H9 (cell line): ENCODE measurements around the gene BRD9. TPM values are rescaled to one million over a fixed set of nuclear protein-coding genes. Genes with fewer than 3 reads are reported as not detected.
A peak's percentile ranks its signal among the peaks of the same experiment; 100 is the strongest.

Experiments
- DNase-seq: peaks from one replicate; pipeline ENCODE4 v3.0.0-alpha.2; 2017
- H2AFZ ChIP-seq: one replicate; pipeline ENCODE4 v1.6.1; 2013; ENCODE audit warnings: mild to moderate bottlenecking, low read length, control low read depth, moderate library complexity
- H2AK5ac ChIP-seq: 2 replicates; pipeline ENCODE4 v1.6.1; 2013; ENCODE audit warnings: low read length, control low read depth, mixed read lengths; ENCODE audit not compliant: insufficient read length
- H2BK120ac ChIP-seq: one replicate; pipeline ENCODE4 v1.6.1; 2013; ENCODE audit warnings: low read depth, mild to moderate bottlenecking, low read length, control low read depth, inconsistent platforms; ENCODE audit not compliant: poor library complexity, severe bottlenecking
- H2BK12ac ChIP-seq: 2 replicates; pipeline ENCODE4 v1.6.1; 2013; ENCODE audit warnings: low read length, control low read depth, mixed read lengths, low read depth; ENCODE audit not compliant: insufficient read length
- H2BK15ac ChIP-seq: 2 replicates; pipeline ENCODE4 v1.6.1; 2013; ENCODE audit warnings: low read depth, low read length, control low read depth
- H2BK20ac ChIP-seq: one replicate; pipeline ENCODE4 v1.6.1; 2013; ENCODE audit warnings: low read depth, mild to moderate bottlenecking, low read length, control low read depth, inconsistent platforms; ENCODE audit not compliant: poor library complexity, severe bottlenecking
- H2BK5ac ChIP-seq: 2 replicates; pipeline ENCODE4 v1.6.1; 2013; ENCODE audit warnings: low read length, control low read depth, mixed read lengths; ENCODE audit not compliant: insufficient read length
- H3K14ac ChIP-seq: 2 replicates; pipeline ENCODE4 v1.6.1; 2013; ENCODE audit warnings: low read length, control low read depth; ENCODE audit not compliant: insufficient read depth
- H3K18ac ChIP-seq: 2 replicates; pipeline ENCODE4 v1.6.1; 2013; ENCODE audit warnings: low read depth, mild to moderate bottlenecking, mixed read lengths, low read length, control low read depth; ENCODE audit not compliant: insufficient read length
- H3K23ac ChIP-seq: 2 replicates; pipeline ENCODE4 v1.6.1; 2013; ENCODE audit warnings: low read length, control low read depth, mixed read lengths, low read depth; ENCODE audit not compliant: insufficient read length
- H3K23me2 ChIP-seq: 2 replicates; pipeline ENCODE4 v1.6.1; 2013; ENCODE audit warnings: low read depth, mild to moderate bottlenecking, mixed read lengths, low read length, control low read depth; ENCODE audit not compliant: insufficient read length, poor library complexity, severe bottlenecking
- H3K27ac ChIP-seq: 2 replicates; pipeline ENCODE4 v1.5.1; 2013; ENCODE audit warnings: low read length, control low read depth, mixed read lengths, low read depth; ENCODE audit not compliant: insufficient read length
- H3K27me3 ChIP-seq: 2 replicates; pipeline ENCODE4 v1.6.1; 2013; ENCODE audit warnings: low read length, control low read depth, inconsistent platforms; ENCODE audit not compliant: insufficient read depth
- H3K4ac ChIP-seq: 2 replicates; pipeline ENCODE4 v1.6.1; 2013; ENCODE audit warnings: low read depth, mild to moderate bottlenecking, control low read depth, inconsistent platforms, low read length, moderate library complexity
- H3K4me1 ChIP-seq: 2 replicates; pipeline ENCODE4 v1.6.1; 2013; ENCODE audit warnings: low read length, control low read depth, inconsistent platforms; ENCODE audit not compliant: insufficient read depth
- H3K4me2 ChIP-seq: 2 replicates; pipeline ENCODE4 v1.6.1; 2013; ENCODE audit warnings: low read length, control low read depth, mixed read lengths; ENCODE audit not compliant: insufficient read length, insufficient read depth
- H3K56ac ChIP-seq: 2 replicates; pipeline ENCODE4 v1.6.1; 2013; ENCODE audit warnings: low read depth, mild to moderate bottlenecking, mixed read lengths, low read length, control low read depth; ENCODE audit not compliant: insufficient read length
- H3K79me1 ChIP-seq: 2 replicates; pipeline ENCODE4 v1.6.1; 2013; ENCODE audit warnings: low read depth, mild to moderate bottlenecking, moderate library complexity, low read length, control low read depth, inconsistent platforms; ENCODE audit not compliant: insufficient read depth, poor library complexity, severe bottlenecking
- H3K79me2 ChIP-seq: 2 replicates; pipeline ENCODE4 v1.6.1; 2013; ENCODE audit warnings: low read length, control low read depth, inconsistent platforms; ENCODE audit not compliant: insufficient read depth
- H3K9ac ChIP-seq: 2 replicates; pipeline ENCODE4 v1.6.1; 2013; ENCODE audit warnings: low read length, control low read depth, mixed read lengths; ENCODE audit not compliant: insufficient read length; ENCODE audit errors: extremely low read depth
- H3K9me3 ChIP-seq: one replicate; pipeline ENCODE4 v1.6.1; 2013; ENCODE audit warnings: low read depth, low read length, inconsistent platforms; ENCODE audit not compliant: control insufficient read depth
- H3T11ph ChIP-seq: one replicate; pipeline ENCODE4 v1.6.1; 2013; ENCODE audit warnings: mild to moderate bottlenecking, low read length, control low read depth, inconsistent platforms
- H4K20me1 ChIP-seq: one replicate; pipeline ENCODE4 v1.6.1; 2013; ENCODE audit not compliant: control insufficient read depth, insufficient read length, insufficient read depth
- H4K5ac ChIP-seq: 2 replicates; pipeline ENCODE4 v1.6.1; 2013; ENCODE audit warnings: low read depth, mild to moderate bottlenecking, mixed read lengths, low read length, control low read depth; ENCODE audit not compliant: insufficient read length
- H4K8ac ChIP-seq: replicated peaks from 2 replicates; pipeline ENCODE4 v1.6.1; 2013; ENCODE audit warnings: low read length, control low read depth, mixed read lengths, low read depth; ENCODE audit not compliant: insufficient read length
- H4K91ac ChIP-seq: 2 replicates; pipeline ENCODE4 v1.6.1; 2013; ENCODE audit warnings: low read depth, mild to moderate bottlenecking, moderate library complexity, mixed read lengths, low read length, control low read depth; ENCODE audit not compliant: insufficient read length
- H3K27ac Mint-ChIP-seq, 3 experiments: 2 replicates in 2 of 3; 3 replicates in 1 of 3; pipeline ENCODE4 v1.8.0; 2020 to 2021; ENCODE audit warnings: mixed read lengths in 3 of 3, mild to moderate bottlenecking in 1 of 3, moderate library complexity in 1 of 3
- H3K27me3 Mint-ChIP-seq: 2 replicates; pipeline ENCODE4 v1.8.0; 2021; ENCODE audit warnings: low read depth, mild to moderate bottlenecking, moderate library complexity, mixed read lengths
- H3K36me3 Mint-ChIP-seq, 3 experiments: 2 replicates in 2 of 3; 3 replicates in 1 of 3; pipeline ENCODE4 v1.8.0; 2020 to 2021; ENCODE audit warnings: low read depth in 3 of 3, mixed read lengths in 3 of 3; ENCODE audit not compliant: insufficient read depth in 1 of 3
- H3K4me1 Mint-ChIP-seq, 2 experiments: 2 replicates each; pipeline ENCODE4 v1.8.0; 2020; ENCODE audit warnings: mixed read lengths in 2 of 2
- H3K4me3 Mint-ChIP-seq, 2 experiments: 2 replicates in 1 of 2; 3 replicates in 1 of 2; pipeline ENCODE4 v1.8.0; 2020 to 2021; ENCODE audit warnings: mild to moderate bottlenecking in 2 of 2, mixed read lengths in 2 of 2, moderate library complexity in 1 of 2
- H3K9me3 Mint-ChIP-seq, 2 experiments: 2 replicates in 1 of 2; 3 replicates in 1 of 2; pipeline ENCODE4 v1.8.0; 2020; ENCODE audit warnings: mild to moderate bottlenecking in 2 of 2, mixed read lengths in 2 of 2, moderate library complexity in 1 of 2
- WGBS: extraction: QIAGEN DNeasy Blood & Tissue Kit; methylation state at CpG from one replicate; pipeline ENCODE4 v1.1.7; 2013; ENCODE audit warnings: missing lambda C conversion rate, low lambda C conversion rate, mixed read lengths; ENCODE audit not compliant: insufficient read length; ENCODE audit errors: extremely low coverage; 5-methylcytosine and 5-hydroxymethylcytosine counted together
- total RNA-seq: library from RNA; stranded (reverse); gene quantifications from 2 replicates; pipeline ENCODE4 v1.2.1, GENCODE V29; 2021
- TF ChIP-seq, protein P1 (sequence below): fragments of 200-600 bp; sonication (generic); conservative IDR thresholded peaks from 3 replicates; pipeline ENCODE4 v1.8.0; 2021; ENCODE audit warnings: antibody characterized with exemption, mild to moderate bottlenecking

Gene BRD9
- total RNA-seq, 1 experiment from 2014 or later, result 70.5 TPM

DNA sequence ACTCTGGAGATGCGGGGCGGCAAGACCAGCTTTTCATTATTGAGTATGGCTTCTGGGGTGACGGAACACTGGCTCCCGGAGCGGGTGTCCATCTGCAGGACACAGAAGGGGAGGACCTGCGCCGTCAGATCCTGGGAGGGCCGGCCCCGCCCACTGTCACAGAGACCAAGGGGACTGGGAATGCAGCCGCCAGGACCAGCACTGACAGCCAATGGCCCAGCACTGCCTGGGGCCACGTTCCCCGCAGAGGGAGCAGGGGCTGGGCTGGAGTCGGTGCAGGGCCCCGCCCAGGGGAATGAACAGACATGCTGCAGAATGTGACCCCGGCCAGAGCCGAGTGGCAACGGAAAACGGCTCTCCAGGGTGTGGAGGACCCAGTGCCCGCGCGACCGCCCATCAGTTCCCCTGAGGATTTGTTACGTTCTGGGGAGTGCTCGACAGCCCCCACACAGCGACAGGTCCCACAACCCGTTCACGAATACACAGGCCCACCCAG lies 42.0 kb downstream of the BRD9 start, which contains the start of gene ZDHHC11:
Gene ZDHHC11 (minus strand): TSS at position 476 of the 496 bp plus-strand sequence. CDS start 384 bp downstream, at position 92.
- Mint-ChIP-seq H3K4me1 (no peaks in the 10 kb centered on the region), H3K9me3 (no peaks in the 10 kb centered on the region), H3K27ac (no peak within 1 kb of the TSS; a peak in 1 of 7 replicates), H3K36me3 (peaks cover 0 to 7% (median 0%) of the 10 kb centered on the region in 3 experiments; a peak in 3 of 7 replicates), H3K27me3 (peaks cover 10% of the 10 kb centered on the region; the same call in 1 of the 2 replicates), H3K4me3 (no peak within 1 kb of the TSS)
- no peak within 1 kb of the TSS for H2BK15ac ChIP-seq
- H4K8ac ChIP-seq, result no peak within 1 kb of the TSS
- no peak within 1 kb of the TSS for H2BK20ac ChIP-seq
- H3K9ac ChIP-seq, result no peak within 1 kb of the TSS
- H3K9me3 ChIP-seq, result no peaks in the 10 kb centered on the region
- TF ChIP-seq, protein P1, sequence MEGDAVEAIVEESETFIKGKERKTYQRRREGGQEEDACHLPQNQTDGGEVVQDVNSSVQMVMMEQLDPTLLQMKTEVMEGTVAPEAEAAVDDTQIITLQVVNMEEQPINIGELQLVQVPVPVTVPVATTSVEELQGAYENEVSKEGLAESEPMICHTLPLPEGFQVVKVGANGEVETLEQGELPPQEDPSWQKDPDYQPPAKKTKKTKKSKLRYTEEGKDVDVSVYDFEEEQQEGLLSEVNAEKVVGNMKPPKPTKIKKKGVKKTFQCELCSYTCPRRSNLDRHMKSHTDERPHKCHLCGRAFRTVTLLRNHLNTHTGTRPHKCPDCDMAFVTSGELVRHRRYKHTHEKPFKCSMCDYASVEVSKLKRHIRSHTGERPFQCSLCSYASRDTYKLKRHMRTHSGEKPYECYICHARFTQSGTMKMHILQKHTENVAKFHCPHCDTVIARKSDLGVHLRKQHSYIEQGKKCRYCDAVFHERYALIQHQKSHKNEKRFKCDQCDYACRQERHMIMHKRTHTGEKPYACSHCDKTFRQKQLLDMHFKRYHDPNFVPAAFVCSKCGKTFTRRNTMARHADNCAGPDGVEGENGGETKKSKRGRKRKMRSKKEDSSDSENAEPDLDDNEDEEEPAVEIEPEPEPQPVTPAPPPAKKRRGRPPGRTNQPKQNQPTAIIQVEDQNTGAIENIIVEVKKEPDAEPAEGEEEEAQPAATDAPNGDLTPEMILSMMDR, result no peak
- H3K14ac ChIP-seq, result no peak within 1 kb of the TSS
- H3K23ac ChIP-seq, result no peak within 1 kb of the TSS
- H3T11ph ChIP-seq, result no peak within 1 kb of the TSS
- H2BK5ac ChIP-seq, result no peak within 1 kb of the TSS
- H3K23me2 ChIP-seq, result no peaks in the 10 kb centered on the region
- no CpG with 5 or more reads among the region's 27 CpGs for WGBS
- peak; percentile 71 for DNase-seq
- H4K91ac ChIP-seq, result no peak within 1 kb of the TSS
- H2BK120ac ChIP-seq, result no peak within 1 kb of the TSS
- no peak within 1 kb of the TSS for H3K4me2 ChIP-seq
- no peak within 1 kb of the TSS for H2BK12ac ChIP-seq
- H3K27me3 ChIP-seq, result no peaks in the 10 kb centered on the region
- H3K79me1 ChIP-seq, result no peaks in the 10 kb centered on the region
- no peak within 1 kb of the TSS for H3K56ac ChIP-seq
- H3K27ac ChIP-seq, result no peak within 1 kb of the TSS
- no peak within 1 kb of the TSS for H3K18ac ChIP-seq
- no peaks in the 10 kb centered on the region for H3K79me2 ChIP-seq
- no peak within 1 kb of the TSS for H3K4ac ChIP-seq
- H3K4me1 ChIP-seq, result no peaks in the 10 kb centered on the region
- no peak within 1 kb of the TSS for H4K5ac ChIP-seq
- H2AK5ac ChIP-seq, result no peak within 1 kb of the TSS
- H4K20me1 ChIP-seq, result no peaks in the 10 kb centered on the region
- no peak within 1 kb of the TSS for H2AFZ ChIP-seq
